H1 (cell line): ENCODE data around the gene PRKAA1. TPM values are rescaled to one million over a fixed set of nuclear protein-coding genes. Genes with fewer than 3 reads are reported as not detected.

Experiments
- CHD7 ChIP-seq: fragments of 300-600 bp; sonication (generic); IDR thresholded peaks from 2 replicates; pipeline ENCODE4 v1.7.1; 2012; ENCODE audit warnings: low read length, moderate library complexity, mild to moderate bottlenecking, inconsistent platforms; ENCODE audit not compliant: insufficient replicate concordance
- EZH2 ChIP-seq: fragments of 200-600 bp; sonication (generic); IDR thresholded peaks from 2 replicates; pipeline ENCODE4 v1.7.1; 2012; ENCODE audit warnings: low read depth, mild to moderate bottlenecking, moderate library complexity, low read length, inconsistent platforms; ENCODE audit not compliant: severe bottlenecking
- POU5F1 ChIP-seq: IDR thresholded peaks from 2 replicates; pipeline ENCODE4 v1.6.1; 2011; ENCODE audit warnings: low read depth, mild to moderate bottlenecking, low read length, moderate library complexity
- SRF ChIP-seq: IDR thresholded peaks from 2 replicates; pipeline ENCODE4 v1.6.1; 2011; ENCODE audit warnings: mild to moderate bottlenecking, low read depth, low read length, moderate library complexity
- SUZ12 ChIP-seq: fragments of 200-600 bp; sonication (generic); IDR thresholded peaks from 2 replicates; pipeline ENCODE4 v1.6.1; 2012; ENCODE audit warnings: mild to moderate bottlenecking, inconsistent platforms, low read length, moderate library complexity, mixed read lengths
- TAF7 ChIP-seq: optimal IDR thresholded peaks from 2 replicates; pipeline ENCODE3; 2011; ENCODE audit warnings: low read depth, mild to moderate bottlenecking, inconsistent platforms, low read length, moderate library complexity, borderline replicate concordance
- TCF12 ChIP-seq: IDR thresholded peaks from 2 replicates; pipeline ENCODE4 v1.6.1; 2011; ENCODE audit warnings: low read depth, mild to moderate bottlenecking, low read length
- YY1 ChIP-seq: IDR thresholded peaks from 2 replicates; pipeline ENCODE4 v1.6.1; 2011; ENCODE audit warnings: low read depth, mild to moderate bottlenecking, low read length
- polyA plus RNA-seq, 7 experiments: library from polyadenylated mRNA; depleted of rRNA in 3 of 7; stranded (reverse) in 5 of 7; unstranded in 2 of 7; fragments of >200 nt in 5 of 7; fragments of 200-250 nt in 2 of 7; gene quantifications; 1 replicate in 5 of 7; 2 replicates in 1 of 7; 4 replicates in 1 of 7; pipeline versions ENCODE4 v1.2.1 to v1.2.3, GENCODE V29; 2011 to 2013; ENCODE audit warnings: missing spikeins in 2 of 7, mixed read lengths in 2 of 7
- total RNA-seq: library from RNA; stranded (reverse); fragmentation: NEBNext Ultra II Directional; extraction: Animal tissue kit (Norgen Biotek cat#: 25700); gene quantifications from 2 replicates; pipeline ENCODE4 v1.2.1, GENCODE V29; 2021

PRKAA1 gene
- total and polyA plus RNA-seq, 2 of the 8 experiments (the other 6 are each of a cell fraction or from before 2014, with no cell fraction given) = 10.4 to 33.1 TPM

DNA sequence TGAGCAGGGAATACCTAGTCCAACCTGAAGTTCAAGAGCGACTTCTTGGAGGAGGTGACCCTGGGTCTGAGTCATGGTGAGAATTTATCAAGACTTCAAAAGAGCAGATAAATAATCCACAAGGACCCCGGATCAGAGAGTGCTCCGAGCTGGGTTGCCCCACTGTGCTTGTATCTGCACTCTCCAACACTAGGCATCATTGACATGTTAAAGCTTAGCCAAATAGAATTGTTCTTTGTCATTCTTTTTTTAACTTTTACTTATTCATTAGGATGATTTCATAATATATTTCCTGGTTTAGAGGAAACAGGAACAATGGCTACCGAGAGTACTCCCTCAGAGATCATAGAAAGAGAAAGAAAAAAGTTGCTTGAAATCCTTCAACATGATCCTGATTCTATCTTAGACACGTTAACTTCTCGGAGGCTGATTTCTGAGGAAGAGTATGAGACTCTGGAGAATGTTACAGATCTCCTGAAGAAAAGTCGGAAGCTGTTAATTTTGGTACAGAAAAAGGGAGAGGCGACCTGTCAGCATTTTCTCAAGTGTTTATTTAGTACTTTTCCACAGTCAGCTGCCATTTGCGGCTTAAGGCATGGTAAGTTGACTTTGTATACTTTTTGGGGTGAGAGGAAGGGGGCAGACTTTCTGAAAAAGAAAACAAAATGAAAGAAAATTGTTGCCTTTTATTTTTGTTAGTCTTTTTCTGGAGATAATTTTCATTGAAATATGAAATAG, 43.1 kb upstream of the PRKAA1 start, which contains the start of gene CARD6 (continued):
- TF ChIP-seq EZH2 = no peak
- no peak for TF ChIP-seq TAF7
- TF ChIP-seq CHD7 = no peak
- TF ChIP-seq SUZ12 = no peak
- no peak for TF ChIP-seq YY1
- no peak for TF ChIP-seq SRF
- TF ChIP-seq POU5F1 = no peak
- TF ChIP-seq TCF12 = no peak
- TF ChIP-seq, all 59 proteins: peak for 0
